SU-DHL-6 (cell line): ENCODE results near the gene STX1A.

Source experiments
- H2AFZ ChIP-seq: fragments of 200-600 bp; sonication (generic); 2 replicates; pipeline ENCODE4 v1.6.1; 2014; ENCODE audit warnings: low read depth, mild to moderate bottlenecking, moderate library complexity, mixed read lengths, antibody characterized with exemption, low read length; ENCODE audit not compliant: severe bottlenecking
- H3F3A ChIP-seq: fragments of 200-600 bp; shearing (Covaris generic); 2 replicates; pipeline ENCODE4 v1.6.0; 2016; ENCODE audit warnings: antibody characterized with exemption, mild to moderate bottlenecking; ENCODE audit not compliant: insufficient read depth
- H3K27ac ChIP-seq: fragments of 200-600 bp; sonication (generic); 2 replicates; pipeline ENCODE4 v1.5.1; 2016; ENCODE audit warnings: low read depth, mild to moderate bottlenecking, low read length, moderate library complexity, mixed read lengths
- H3K27me3 ChIP-seq: fragments of 200-600 bp; sonication (generic), shearing (Covaris generic); 2 replicates; pipeline ENCODE4 v1.6.0; 2014; ENCODE audit warnings: mild to moderate bottlenecking, low read length
- H3K36me3 ChIP-seq: fragments of 200-600 bp; sonication (generic); 2 replicates; pipeline ENCODE4 v1.6.1; 2014; ENCODE audit warnings: mild to moderate bottlenecking, low read length, mixed read lengths
- H3K4me2 ChIP-seq: fragments of 300-600, 200-600 bp; shearing (Covaris generic), sonication (generic); 2 replicates; pipeline ENCODE4 v1.6.0; 2014; ENCODE audit warnings: low read length, low read depth, mild to moderate bottlenecking; ENCODE audit not compliant: poor library complexity, severe bottlenecking
- H3K4me3 ChIP-seq: fragments of 200-600 bp; sonication (generic); 2 replicates; pipeline ENCODE4 v1.5.1; 2014; ENCODE audit warnings: antibody characterized with exemption, low read length, mild to moderate bottlenecking, mixed read lengths; ENCODE audit not compliant: insufficient read depth, poor library complexity, severe bottlenecking
- H3K79me2 ChIP-seq: fragments of 200-600 bp; sonication (generic); 2 replicates; pipeline ENCODE4 v1.6.1; 2014; ENCODE audit warnings: mild to moderate bottlenecking, low read length, moderate library complexity; ENCODE audit not compliant: insufficient read depth
- H3K9ac ChIP-seq: fragments of 200-600 bp; sonication (generic); 2 replicates; pipeline ENCODE4 v1.7.0; 2014; ENCODE audit warnings: mild to moderate bottlenecking, low read length
- H3K9me2 ChIP-seq: fragments of 200-600 bp; sonication (generic); replicated peaks from 2 replicates; pipeline ENCODE4 v1.6.1; 2014; ENCODE audit warnings: low read length; ENCODE audit not compliant: insufficient read depth
- H3K9me3 ChIP-seq: fragments of 200-600 bp; sonication (generic); 2 replicates; pipeline ENCODE4 v1.6.1; 2014; ENCODE audit warnings: low read length, mixed read lengths; ENCODE audit not compliant: insufficient read depth
- H4K20me1 ChIP-seq: fragments of 200-600 bp; sonication (generic); 2 replicates; pipeline ENCODE4 v1.6.1; 2014; ENCODE audit warnings: low read depth, mild to moderate bottlenecking, antibody characterized with exemption, low read length, moderate library complexity, mixed read lengths
- EZH2phosphoT487 ChIP-seq: fragments of 200-600 bp; sonication (generic), shearing (Covaris generic); conservative IDR thresholded peaks from 2 replicates; pipeline ENCODE4 v1.6.1; 2018; ENCODE audit warnings: mild to moderate bottlenecking, antibody characterized with exemption, low read length, moderate library complexity, mixed read lengths
- TF ChIP-seq, protein P1 (sequence below): fragments of 200-600 bp; sonication (generic); IDR thresholded peaks from one replicate; pipeline ENCODE4 v1.5.1; 2017; ENCODE audit warnings: antibody characterized with exemption, mild to moderate bottlenecking, low read length, moderate library complexity; ENCODE audit not compliant: insufficient read depth, poor library complexity, severe bottlenecking

STX1A gene

DNA sequence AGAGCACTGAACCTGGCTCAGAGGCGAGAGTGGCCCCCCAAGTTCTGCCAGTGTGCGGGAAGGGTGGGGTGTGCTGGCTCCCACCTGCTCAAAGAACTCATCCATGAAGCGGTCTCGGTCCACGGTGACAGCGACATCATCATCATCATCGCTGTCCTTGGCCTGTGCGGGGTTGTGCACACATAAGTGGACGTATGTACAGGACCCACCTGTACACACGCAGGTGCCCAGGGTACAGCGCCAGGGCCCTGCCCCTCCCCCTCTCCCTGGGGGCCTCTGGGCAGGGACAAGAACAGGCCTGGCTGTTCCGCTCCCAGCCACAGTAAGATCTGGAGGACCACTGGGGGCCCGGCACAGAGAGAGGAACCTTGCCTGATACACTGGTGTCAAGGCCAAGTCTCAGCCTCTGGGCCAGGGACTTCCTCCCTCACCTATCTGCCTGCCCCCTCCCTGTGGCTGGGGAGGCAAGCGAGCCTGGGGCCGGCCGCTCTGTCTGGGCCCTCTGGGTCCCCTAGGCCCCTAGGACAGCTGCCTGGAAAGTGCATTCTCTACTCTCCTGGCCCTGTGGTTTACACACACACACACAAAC lies 10.4 kb downstream of the STX1A start:
- Histone ChIP-seq H3F3A (no peaks in the 10 kb centered on the region), H3K9ac (no peak overlapping the region), H3K9me3 (no peaks in the 10 kb centered on the region), H3K27ac (no peak overlapping the region), H3K4me2 (no peak overlapping the region), H3K4me3 (no peak overlapping the region), H3K9me2 (no peaks in the 10 kb centered on the region), H3K79me2 (no peaks in the 10 kb centered on the region), H2AFZ (no peak overlapping the region), H4K20me1 (no peaks in the 10 kb centered on the region), H3K36me3 (no peaks in the 10 kb centered on the region), H3K27me3 (no peaks in the 10 kb centered on the region)
- TF ChIP-seq, protein P1, sequence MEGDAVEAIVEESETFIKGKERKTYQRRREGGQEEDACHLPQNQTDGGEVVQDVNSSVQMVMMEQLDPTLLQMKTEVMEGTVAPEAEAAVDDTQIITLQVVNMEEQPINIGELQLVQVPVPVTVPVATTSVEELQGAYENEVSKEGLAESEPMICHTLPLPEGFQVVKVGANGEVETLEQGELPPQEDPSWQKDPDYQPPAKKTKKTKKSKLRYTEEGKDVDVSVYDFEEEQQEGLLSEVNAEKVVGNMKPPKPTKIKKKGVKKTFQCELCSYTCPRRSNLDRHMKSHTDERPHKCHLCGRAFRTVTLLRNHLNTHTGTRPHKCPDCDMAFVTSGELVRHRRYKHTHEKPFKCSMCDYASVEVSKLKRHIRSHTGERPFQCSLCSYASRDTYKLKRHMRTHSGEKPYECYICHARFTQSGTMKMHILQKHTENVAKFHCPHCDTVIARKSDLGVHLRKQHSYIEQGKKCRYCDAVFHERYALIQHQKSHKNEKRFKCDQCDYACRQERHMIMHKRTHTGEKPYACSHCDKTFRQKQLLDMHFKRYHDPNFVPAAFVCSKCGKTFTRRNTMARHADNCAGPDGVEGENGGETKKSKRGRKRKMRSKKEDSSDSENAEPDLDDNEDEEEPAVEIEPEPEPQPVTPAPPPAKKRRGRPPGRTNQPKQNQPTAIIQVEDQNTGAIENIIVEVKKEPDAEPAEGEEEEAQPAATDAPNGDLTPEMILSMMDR: no peak
- TF ChIP-seq EZH2phosphoT487: no peak

DNA sequence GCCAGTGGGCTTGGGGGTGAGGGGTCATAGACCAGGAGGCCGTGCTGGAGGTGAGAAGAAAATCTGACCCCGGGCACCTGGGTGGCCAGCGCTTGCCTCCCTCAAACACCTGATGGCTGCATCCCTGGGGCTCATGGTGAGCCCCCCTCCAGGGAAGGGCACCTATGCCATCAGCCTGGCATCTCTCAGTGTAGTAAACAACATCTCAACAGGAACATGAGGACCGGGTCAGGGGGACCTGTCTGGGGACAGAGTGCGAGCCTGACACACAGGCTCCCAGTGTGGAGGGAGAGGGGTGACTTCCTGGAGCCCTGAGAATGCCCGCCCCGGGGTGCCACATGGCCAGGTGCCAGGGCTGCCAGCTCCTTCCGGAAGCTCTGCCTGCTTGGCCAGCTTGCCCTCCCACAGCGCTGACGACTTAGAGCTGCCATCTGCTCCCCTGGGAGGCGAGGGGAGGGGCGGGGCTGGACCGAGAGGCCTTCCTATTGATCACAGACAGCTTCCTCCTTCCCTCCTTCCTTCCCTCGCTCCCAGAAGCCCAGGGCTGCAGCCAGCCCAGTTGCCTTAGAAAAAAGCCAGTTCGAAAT lies 12.3 kb downstream of the STX1A start:
- peak overlapping the region; percentile 9 for H2AFZ ChIP-seq
- no peaks in the 10 kb centered on the region for H3K9me3 ChIP-seq
- no peaks in the 10 kb centered on the region for H3F3A ChIP-seq
- peak overlapping the region; percentile 13; the same call in 1 of the 2 replicates for H3K9ac ChIP-seq
- H3K36me3 ChIP-seq: no peaks in the 10 kb centered on the region
- H4K20me1 ChIP-seq: no peaks in the 10 kb centered on the region
- H3K4me2 ChIP-seq: no peak overlapping the region
- H3K9me2 ChIP-seq: no peaks in the 10 kb centered on the region
- H3K4me3 ChIP-seq: no peak overlapping the region
- H3K79me2 ChIP-seq: no peaks in the 10 kb centered on the region
- no peak overlapping the region for H3K27ac ChIP-seq
- TF ChIP-seq EZH2phosphoT487: no peak
- TF ChIP-seq, protein P1: no peak
- H3K27me3 ChIP-seq: no peaks in the 10 kb centered on the region

DNA sequence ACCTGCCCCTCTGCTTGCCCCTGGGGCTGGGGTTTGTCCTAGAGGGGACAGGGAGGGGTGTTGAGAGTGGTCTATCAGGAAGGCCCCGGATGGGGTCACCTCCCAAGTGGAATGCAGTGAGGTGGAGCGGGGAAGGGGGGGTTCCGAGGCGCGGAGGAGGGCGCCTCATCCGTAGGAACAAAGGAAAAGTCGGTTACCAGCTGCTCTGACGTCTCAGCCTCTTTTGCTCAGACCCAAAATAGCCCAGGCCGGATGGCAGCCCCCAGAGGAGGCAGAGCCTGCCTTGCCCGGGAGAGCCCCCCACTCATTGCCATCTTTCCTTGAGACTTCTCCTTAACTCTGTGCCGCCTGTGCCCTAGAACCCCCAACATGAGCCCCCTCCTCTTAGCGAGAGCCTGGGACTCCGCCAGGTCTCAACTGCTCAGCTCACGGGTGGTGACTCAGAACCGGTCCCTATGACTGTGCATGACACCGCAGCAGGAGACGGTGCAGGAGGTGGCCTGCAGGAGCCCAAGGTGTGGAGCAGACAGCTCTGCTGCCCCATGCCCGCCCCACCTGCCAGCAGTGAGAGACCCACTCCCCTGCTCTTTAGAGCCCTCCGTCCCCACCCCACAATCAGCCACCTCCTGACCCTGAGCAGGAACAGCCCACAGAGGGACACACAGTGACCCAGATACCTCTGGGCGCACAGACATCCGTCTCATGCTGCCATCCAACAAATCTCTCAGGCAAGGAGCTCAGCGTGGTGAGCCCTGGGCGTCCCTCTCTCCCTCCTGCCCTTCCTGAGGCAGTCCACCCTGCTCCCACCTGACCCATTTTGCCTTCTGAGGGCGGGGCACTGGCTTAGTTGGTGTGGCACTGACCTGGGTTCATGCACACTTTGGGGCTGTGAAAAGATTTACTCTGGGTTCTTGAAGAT lies 13.1 kb downstream of the STX1A start:
- Histone ChIP-seq H3K9ac (peak overlapping the region; percentile 13; the same call in 1 of the 2 replicates), H3K27ac (no peak overlapping the region), H3K4me3 (no peak overlapping the region)

More for the DNA sequence above, 13.1 kb downstream of the STX1A start:
- no peak overlapping the region for H2AFZ ChIP-seq
- H3K9me2 ChIP-seq: no peaks in the 10 kb centered on the region
- no peaks in the 10 kb centered on the region for H4K20me1 ChIP-seq
- no peaks in the 10 kb centered on the region for H3K9me3 ChIP-seq
- TF ChIP-seq, protein P1: no peak
- TF ChIP-seq EZH2phosphoT487: no peak
- H3K27me3 ChIP-seq: no peaks in the 10 kb centered on the region
- no peaks in the 10 kb centered on the region for H3K79me2 ChIP-seq
- H3K4me2 ChIP-seq: no peak overlapping the region
- no peaks in the 10 kb centered on the region for H3K36me3 ChIP-seq
- H3F3A ChIP-seq: no peaks in the 10 kb centered on the region
